Activated CD4-positive, alpha-beta T cell treated with anti-CD3 and anti-CD28 coated beads, Interleukin-10, Interleukin-2, amounts not matched to agents 100 ng/mL and 50 ng/mL, durations not matched to agents 16 hours and 8 hours (primary cell): ENCODE results near the gene TRIM63.
A peak's percentile ranks its signal among the peaks of the same experiment; 100 is the strongest.

ENCODE experiments used
- DNase-seq: peaks from one replicate; pipeline ENCODE4 v3.0.0-alpha.2; 2020

TRIM63 gene

GRCh38 chr1:26053718-26054560, 13.5 kb downstream of the TRIM63 start:
- no peak for DNase-seq

GRCh38 chr1:26050248-26050640, 17.2 kb downstream of the TRIM63 start:
- no peak for DNase-seq

GRCh38 chr1:26049531-26050247, 17.7 kb downstream of the TRIM63 start:
- DNase-seq = no peak

- DNase-seq = no peak
These were observed 20.1 kb downstream of the TRIM63 start for GRCh38 chr1:26047278-26047874.

- no peak for DNase-seq
These were observed 21.0 kb downstream of the TRIM63 start for GRCh38 chr1:26046246-26047095.

GRCh38 chr1:26045722-26046245, 21.6 kb downstream of the TRIM63 start, which contains the start of gene SLC30A2:
SLC30A2 (minus strand) TSS chr1:26046118; CDS start chr1:26045896, 222 bp downstream.
- DNase-seq = no peak

GRCh38 chr1:26044971-26045721, 22.3 kb downstream of the TRIM63 start:
- DNase-seq = no peak

GRCh38 chr1:26044414-26044813, 23.0 kb downstream of the TRIM63 start:
- DNase-seq = no peak

- DNase-seq = no peak
These were observed 23.7 kb downstream of the TRIM63 start for GRCh38 chr1:26043765-26044164.

GRCh38 chr1:26041978-26042377, 25.5 kb downstream of the TRIM63 start:
- DNase-seq = no peak

GRCh38 chr1:26041401-26041800, 26.0 kb downstream of the TRIM63 start:
- DNase-seq = no peak

GRCh38 chr1:26038904-26039303, 28.5 kb downstream of the TRIM63 start:
- no peak for DNase-seq

GRCh38 chr1:26038477-26038876, 29.0 kb downstream of the TRIM63 start:
- no peak for DNase-seq

GRCh38 chr1:26037904-26038303, 29.5 kb downstream of the TRIM63 start:
- no peak for DNase-seq

GRCh38 chr1:26036756-26037281, 30.6 kb downstream of the TRIM63 start:
- DNase-seq = no peak

- peak; percentile 76 for DNase-seq
These were observed 31.3 kb downstream of the TRIM63 start for GRCh38 chr1:26035959-26036755.

GRCh38 chr1:26035203-26035958, 32.0 kb downstream of the TRIM63 start:
- DNase-seq = peak; percentile 95

GRCh38 chr1:26034504-26035202, 32.8 kb downstream of the TRIM63 start:
- no peak for DNase-seq
